Measurements from ENCODE around the gene RAB5B. TPM values are rescaled to one million over a fixed set of nuclear protein-coding genes. Genes with fewer than 3 reads are reported as not detected.

The RAB5B gene
- total and polyA plus RNA-seq, 2 experiments from 2014 or later, result 79.1 to 103 TPM

DNA sequence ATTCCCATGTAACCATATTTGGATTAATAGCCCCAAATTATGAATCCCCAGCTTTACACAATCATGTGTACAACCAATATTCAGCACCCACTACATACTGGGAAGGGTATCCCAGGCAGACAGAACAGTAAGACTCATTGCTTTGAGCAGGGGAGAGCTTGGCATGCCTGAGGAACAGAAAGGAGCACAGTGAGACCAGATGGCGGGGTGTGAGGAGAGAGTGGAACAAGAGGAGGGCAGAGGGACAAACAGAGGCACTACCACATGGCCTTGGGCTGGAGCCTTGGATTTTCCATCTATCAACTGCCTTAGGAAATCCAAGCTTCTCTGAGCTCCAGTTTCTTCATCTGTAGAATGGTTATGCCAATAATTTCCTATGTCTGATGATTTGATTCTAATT, 39.1 kb upstream of the RAB5B start:
- TF ChIP-seq EZH2 (IDR thresholded peaks at IDR 0.05; ENCODE audit: borderline replicate concordance) (no peak), EZH2phosphoT487 (IDR thresholded peaks at IDR 0.05; ENCODE audit: low read depth, severe bottlenecking, unreplicated experiment) (no peak)
- TF ChIP-seq, protein P1, sequence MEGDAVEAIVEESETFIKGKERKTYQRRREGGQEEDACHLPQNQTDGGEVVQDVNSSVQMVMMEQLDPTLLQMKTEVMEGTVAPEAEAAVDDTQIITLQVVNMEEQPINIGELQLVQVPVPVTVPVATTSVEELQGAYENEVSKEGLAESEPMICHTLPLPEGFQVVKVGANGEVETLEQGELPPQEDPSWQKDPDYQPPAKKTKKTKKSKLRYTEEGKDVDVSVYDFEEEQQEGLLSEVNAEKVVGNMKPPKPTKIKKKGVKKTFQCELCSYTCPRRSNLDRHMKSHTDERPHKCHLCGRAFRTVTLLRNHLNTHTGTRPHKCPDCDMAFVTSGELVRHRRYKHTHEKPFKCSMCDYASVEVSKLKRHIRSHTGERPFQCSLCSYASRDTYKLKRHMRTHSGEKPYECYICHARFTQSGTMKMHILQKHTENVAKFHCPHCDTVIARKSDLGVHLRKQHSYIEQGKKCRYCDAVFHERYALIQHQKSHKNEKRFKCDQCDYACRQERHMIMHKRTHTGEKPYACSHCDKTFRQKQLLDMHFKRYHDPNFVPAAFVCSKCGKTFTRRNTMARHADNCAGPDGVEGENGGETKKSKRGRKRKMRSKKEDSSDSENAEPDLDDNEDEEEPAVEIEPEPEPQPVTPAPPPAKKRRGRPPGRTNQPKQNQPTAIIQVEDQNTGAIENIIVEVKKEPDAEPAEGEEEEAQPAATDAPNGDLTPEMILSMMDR (IDR thresholded peaks at IDR 0.05; ENCODE audit: poor library complexity), result no peak
- no peak overlapping the region for H3K27ac ChIP-seq
- H4K20me1 ChIP-seq (ENCODE audit: insufficient read depth, poor library complexity, severe bottlenecking), result no peaks in the 10 kb centered on the region
- H3K4me1 ChIP-seq (ENCODE audit: insufficient read depth), result peaks cover 28% of the 10 kb centered on the region
- 80% methylated on average over 1 of the region's 1 CpG for WGBS (ENCODE audit: low lambda C conversion rate, missing lambda C conversion rate)
- H3K9me3 ChIP-seq (ENCODE audit: low read depth), result no peaks in the 10 kb centered on the region
- H2AFZ ChIP-seq, result no peak overlapping the region
- H3K4me2 ChIP-seq, result no peak overlapping the region
- H3K4me3 ChIP-seq, result no peak overlapping the region
- H3K79me2 ChIP-seq, result peaks cover 6% of the 10 kb centered on the region
- H3K27me3 ChIP-seq, result no peaks in the 10 kb centered on the region
- no peaks in the 10 kb centered on the region for H3K36me3 ChIP-seq (replicated peaks; ENCODE audit: insufficient read depth, low read depth)
- DNase-seq (ENCODE audit: low spot score), result no peak
- no peaks in the 10 kb centered on the region for H3K9me2 ChIP-seq (replicated peaks; ENCODE audit: insufficient read depth)

DNA sequence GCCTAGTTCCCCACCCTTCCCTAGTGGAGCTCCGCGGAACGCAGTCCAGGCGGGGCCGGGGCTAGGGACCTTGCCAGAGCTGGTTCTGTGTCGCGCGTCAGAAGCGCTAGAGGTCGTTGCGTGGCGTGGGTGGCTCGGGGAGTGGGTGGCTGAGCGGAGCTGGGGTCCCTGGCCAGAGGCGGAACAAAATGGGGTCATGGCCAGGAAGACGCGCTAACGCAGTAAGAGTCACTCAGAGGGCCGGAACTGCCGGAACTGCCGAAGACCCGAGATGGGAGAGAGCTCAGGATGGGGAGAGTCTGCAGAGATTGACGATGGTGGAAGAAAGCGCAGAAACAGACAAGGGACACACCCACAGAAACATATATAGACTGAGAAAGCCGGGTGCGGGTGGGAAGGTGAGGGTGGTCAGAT, 38.1 kb upstream of the RAB5B start:
- H3K4me3 ChIP-seq, result no peak overlapping the region
- H3K9me3 ChIP-seq (ENCODE audit: low read depth), result no peaks in the 10 kb centered on the region
- no peaks in the 10 kb centered on the region for H3K36me3 ChIP-seq (replicated peaks; ENCODE audit: insufficient read depth, low read depth)
- TF ChIP-seq, protein P1 (IDR thresholded peaks at IDR 0.05; ENCODE audit: poor library complexity), result no peak
- no peak for TF ChIP-seq EZH2 (IDR thresholded peaks at IDR 0.05; ENCODE audit: borderline replicate concordance)
- no peak for TF ChIP-seq EZH2phosphoT487 (IDR thresholded peaks at IDR 0.05; ENCODE audit: low read depth, severe bottlenecking, unreplicated experiment)
- DNase-seq (ENCODE audit: low spot score), result no peak
- peaks cover 6% of the 10 kb centered on the region for H3K79me2 ChIP-seq
- no peak overlapping the region for H3K27ac ChIP-seq
- H3K4me2 ChIP-seq, result no peak overlapping the region
- peaks cover 22% of the 10 kb centered on the region for H3K4me1 ChIP-seq (ENCODE audit: insufficient read depth)
- no peaks in the 10 kb centered on the region for H4K20me1 ChIP-seq (ENCODE audit: insufficient read depth, poor library complexity, severe bottlenecking)
- no peak overlapping the region for H2AFZ ChIP-seq
- 81% methylated on average over 25 of the region's 26 CpGs for WGBS (ENCODE audit: low lambda C conversion rate, missing lambda C conversion rate)
- H3K27me3 ChIP-seq, result no peaks in the 10 kb centered on the region
- no peaks in the 10 kb centered on the region for H3K9me2 ChIP-seq (replicated peaks; ENCODE audit: insufficient read depth)

DNA sequence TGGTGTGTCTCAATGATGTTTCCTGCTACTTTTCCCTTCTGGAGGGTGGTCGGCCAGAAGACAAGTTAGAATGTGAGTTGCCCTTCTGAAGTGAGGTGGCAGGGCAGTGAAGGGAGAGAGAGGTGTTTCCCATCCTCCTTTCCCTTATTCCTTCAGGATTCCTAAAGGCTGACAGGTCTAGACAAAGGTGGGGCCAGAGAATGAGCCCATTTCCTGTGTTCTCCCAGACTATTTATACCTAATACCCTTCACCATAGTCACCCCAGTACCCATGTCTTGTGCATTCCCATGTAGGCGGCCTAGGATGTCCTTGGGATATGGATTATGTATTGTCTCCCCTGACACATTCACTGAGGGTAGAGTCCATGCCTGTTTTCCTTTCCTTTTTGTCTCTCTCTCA, 35.9 kb upstream of the RAB5B start:
- TF ChIP-seq, protein P1 (IDR thresholded peaks at IDR 0.05; ENCODE audit: poor library complexity), result no peak
- peaks cover 6% of the 10 kb centered on the region for H3K79me2 ChIP-seq

More for the DNA sequence above, 35.9 kb upstream of the RAB5B start:
- 88% methylated on average over 2 of the region's 2 CpGs for WGBS (ENCODE audit: low lambda C conversion rate, missing lambda C conversion rate)
- Histone ChIP-seq H3K4me1 (ENCODE audit: insufficient read depth) (peaks cover 5% of the 10 kb centered on the region), H4K20me1 (ENCODE audit: insufficient read depth, poor library complexity, severe bottlenecking) (no peaks in the 10 kb centered on the region), H3K27me3 (no peaks in the 10 kb centered on the region), H3K9me2 (replicated peaks; ENCODE audit: insufficient read depth) (no peaks in the 10 kb centered on the region), H2AFZ (no peak overlapping the region), H3K9me3 (ENCODE audit: low read depth) (no peaks in the 10 kb centered on the region), H3K27ac (no peak overlapping the region), H3K4me2 (no peak overlapping the region), H3K36me3 (replicated peaks; ENCODE audit: insufficient read depth, low read depth) (no peaks in the 10 kb centered on the region), H3K4me3 (no peak overlapping the region)
- DNase-seq (ENCODE audit: low spot score), result no peak
